ENCODE measurements around the gene KLHL2. TPM values are rescaled to one million over a fixed set of nuclear protein-coding genes. Genes with fewer than 3 reads are reported as not detected.

KLHL2 gene
- total and polyA plus RNA-seq, 8 donors = 4.1 to 12.2 (median 6.9) TPM

- H3K9me3 ChIP-seq = no peaks in the 10 kb centered on the region
- no peak for FAIRE-seq
- intact Hi-C loops (cut with DNase I) = no loop called here
These were observed 123.3 kb downstream of the KLHL2 start for GRCh38 chr4:165330666-165331065.

GRCh38 chr4:165331359-165331758 lies 124.0 kb downstream of the KLHL2 start:
- H3K4me3 ChIP-seq = no peak overlapping the region
- H3K27me3 ChIP-seq = no peaks in the 10 kb centered on the region
- H3K9me3 ChIP-seq = no peaks in the 10 kb centered on the region
- no peaks in the 10 kb centered on the region for H3K36me3 ChIP-seq
- H3K4me1 ChIP-seq = peaks cover 8 to 29% (median 23%) of the 10 kb centered on the region in 3 donors
- 92 to 96% methylated on average over 1 of the region's 1 CpG for WGBS, 2 donors
- intact Hi-C loops (cut with DNase I) = no loop called here
- FAIRE-seq (no peak), DNase-seq (no peak), ATAC-seq (no peak)
- TF ChIP-seq CTCF (IDR thresholded peaks at IDR 0.05) = no peak
- no peak overlapping the region for H3K27ac ChIP-seq

More at GRCh38 chr4:165330666-165331065, 123.3 kb downstream of the KLHL2 start:
- Histone ChIP-seq H3K4me3 (no peak overlapping the region), H3K27me3 (no peaks in the 10 kb centered on the region), H3K4me1 (peaks cover 8 to 30% (median 29%) of the 10 kb centered on the region in 3 donors), H3K36me3 (no peaks in the 10 kb centered on the region), H3K27ac (no peak overlapping the region)
- no peak for TF ChIP-seq CTCF (IDR thresholded peaks at IDR 0.05)
- WGBS, 2 donors = 87 to 88% methylated on average over 5 of the region's 5 CpGs
- ATAC-seq = no peak
- DNase-seq = no peak

GRCh38 chr4:165331823-165332222 lies 124.5 kb downstream of the KLHL2 start:
- no peak overlapping the region for H3K4me3 ChIP-seq
- no peaks in the 10 kb centered on the region for H3K9me3 ChIP-seq
- ATAC-seq = no peak
- H3K27me3 ChIP-seq = no peaks in the 10 kb centered on the region
- no peak for DNase-seq
- FAIRE-seq = no peak
- H3K27ac ChIP-seq = no peak overlapping the region
- intact Hi-C loops (cut with DNase I) = no loop called here
- no peak for TF ChIP-seq CTCF (IDR thresholded peaks at IDR 0.05)
- WGBS, 2 donors = 90 to 92% methylated on average over 10 of the region's 10 CpGs
- peaks cover 8 to 29% (median 20%) of the 10 kb centered on the region in 3 donors for H3K4me1 ChIP-seq
- H3K36me3 ChIP-seq = no peaks in the 10 kb centered on the region

GRCh38 chr4:165332502-165332901 lies 125.1 kb downstream of the KLHL2 start:
- DNase-seq (no peak), FAIRE-seq (no peak), ATAC-seq (no peak)
- no peak for TF ChIP-seq CTCF (IDR thresholded peaks at IDR 0.05)
- H3K4me3 ChIP-seq = no peak overlapping the region
- peaks cover 8 to 29% (median 20%) of the 10 kb centered on the region in 3 donors for H3K4me1 ChIP-seq
- intact Hi-C loops (cut with DNase I) = no loop called here
- no peaks in the 10 kb centered on the region for H3K27me3 ChIP-seq
- no peak overlapping the region for H3K27ac ChIP-seq
- 50 to 52% methylated on average over 1 of the region's 1 CpG for WGBS, 2 donors
- no peaks in the 10 kb centered on the region for H3K9me3 ChIP-seq
- no peaks in the 10 kb centered on the region for H3K36me3 ChIP-seq

- no peak overlapping the region for H3K27ac ChIP-seq
- no peak for ATAC-seq
- H3K4me1 ChIP-seq = peaks cover 0 to 9% (median 4%) of the 10 kb centered on the region in 3 donors
- intact Hi-C loops (cut with DNase I) = loop anchor here in 1 of 3 donors (5.0 kb wide), 1 partner anchor 203 kb away; no protein-coding TSS in a partner anchor
- H3K9me3 ChIP-seq = no peaks in the 10 kb centered on the region
- H3K36me3 ChIP-seq = peaks cover 0 to 10% (median 0%) of the 10 kb centered on the region in 3 donors
- no peaks in the 10 kb centered on the region for H3K27me3 ChIP-seq
- 84 to 85% methylated on average over 3 of the region's 3 CpGs for WGBS, 2 donors
- FAIRE-seq = no peak
- no peak for TF ChIP-seq CTCF (IDR thresholded peaks at IDR 0.05)
- no peak for DNase-seq
- H3K4me3 ChIP-seq = no peak overlapping the region
These were observed 127.9 kb downstream of the KLHL2 start for GRCh38 chr4:165335163-165335703.
